OCI-LY3 (cell line): ENCODE measurements around the gene ROPN1L.

Source experiments
- H2AFZ ChIP-seq: fragments of 200-600, 300-600 bp; shearing (Covaris generic); 2 replicates; pipeline ENCODE4 v1.6.0; 2014; ENCODE audit warnings: antibody characterized with exemption, low read depth, low read length
- H3K27ac ChIP-seq: fragments of 200-600, 300-600 bp; sonication (generic); 2 replicates; pipeline ENCODE4 v1.5.1; 2014; ENCODE audit warnings: mild to moderate bottlenecking, low read length, moderate library complexity, mixed read lengths
- H3K27me3 ChIP-seq: fragments of 200-600, 300-600 bp; sonication (generic); 2 replicates; pipeline ENCODE4 v1.6.1; 2014; ENCODE audit warnings: low read depth, low read length, mixed read lengths
- H3K36me3 ChIP-seq: fragments of 200-600, 300-600 bp; sonication (generic); replicated peaks from 2 replicates; pipeline ENCODE3; 2014; ENCODE audit warnings: low read depth, low read length, mixed read lengths
- H3K4me1 ChIP-seq: fragments of 300-600, 200-600 bp; sonication (generic); 2 replicates; pipeline ENCODE4 v1.6.1; 2014; ENCODE audit warnings: low read length, mixed read lengths
- H3K4me2 ChIP-seq: fragments of 200-600, 300-600 bp; sonication (generic); 2 replicates; pipeline ENCODE4 v1.6.1; 2014; ENCODE audit warnings: low read length, mixed read lengths
- H3K4me3 ChIP-seq: fragments of 300-600, 200-600 bp; sonication (generic); 2 replicates; pipeline ENCODE4 v1.5.1; 2014; ENCODE audit warnings: antibody characterized with exemption, mild to moderate bottlenecking, low read length, moderate library complexity
- H3K79me2 ChIP-seq: fragments of 300-600, 200-600 bp; shearing (Covaris generic); 2 replicates; pipeline ENCODE4 v1.6.1; 2014; ENCODE audit warnings: mild to moderate bottlenecking, low read length, mixed read lengths
- H3K9ac ChIP-seq: fragments of 300-600, 200-600 bp; shearing (Covaris generic); 2 replicates; pipeline ENCODE4 v1.6.0; 2014; ENCODE audit warnings: mild to moderate bottlenecking, low read length, moderate library complexity
- H3K9me3 ChIP-seq: fragments of 200-600, 300-600 bp; shearing (Covaris generic); 2 replicates; pipeline ENCODE4 v1.6.1; 2014; ENCODE audit warnings: low read length, mixed read lengths; ENCODE audit not compliant: insufficient read depth
- H4K20me1 ChIP-seq: fragments of 200-600, 300-600 bp; sonication (generic); 2 replicates; pipeline ENCODE4 v1.6.1; 2016; ENCODE audit warnings: low read length, mixed read lengths; ENCODE audit not compliant: insufficient read depth
- EZH2phosphoT487 ChIP-seq: fragments of 200-600 bp; shearing (Covaris generic); IDR thresholded peaks from 2 replicates; pipeline ENCODE4 v1.6.1; 2018; ENCODE audit warnings: antibody characterized with exemption, mixed run types, low read depth
- TF ChIP-seq, protein P1 (sequence below): fragments of 200-600, 300-600 bp; sonication (generic); IDR thresholded peaks from 2 replicates; pipeline ENCODE4 v1.5.1; 2014; ENCODE audit warnings: antibody characterized with exemption, low read length, low read depth

The ROPN1L gene

DNA sequence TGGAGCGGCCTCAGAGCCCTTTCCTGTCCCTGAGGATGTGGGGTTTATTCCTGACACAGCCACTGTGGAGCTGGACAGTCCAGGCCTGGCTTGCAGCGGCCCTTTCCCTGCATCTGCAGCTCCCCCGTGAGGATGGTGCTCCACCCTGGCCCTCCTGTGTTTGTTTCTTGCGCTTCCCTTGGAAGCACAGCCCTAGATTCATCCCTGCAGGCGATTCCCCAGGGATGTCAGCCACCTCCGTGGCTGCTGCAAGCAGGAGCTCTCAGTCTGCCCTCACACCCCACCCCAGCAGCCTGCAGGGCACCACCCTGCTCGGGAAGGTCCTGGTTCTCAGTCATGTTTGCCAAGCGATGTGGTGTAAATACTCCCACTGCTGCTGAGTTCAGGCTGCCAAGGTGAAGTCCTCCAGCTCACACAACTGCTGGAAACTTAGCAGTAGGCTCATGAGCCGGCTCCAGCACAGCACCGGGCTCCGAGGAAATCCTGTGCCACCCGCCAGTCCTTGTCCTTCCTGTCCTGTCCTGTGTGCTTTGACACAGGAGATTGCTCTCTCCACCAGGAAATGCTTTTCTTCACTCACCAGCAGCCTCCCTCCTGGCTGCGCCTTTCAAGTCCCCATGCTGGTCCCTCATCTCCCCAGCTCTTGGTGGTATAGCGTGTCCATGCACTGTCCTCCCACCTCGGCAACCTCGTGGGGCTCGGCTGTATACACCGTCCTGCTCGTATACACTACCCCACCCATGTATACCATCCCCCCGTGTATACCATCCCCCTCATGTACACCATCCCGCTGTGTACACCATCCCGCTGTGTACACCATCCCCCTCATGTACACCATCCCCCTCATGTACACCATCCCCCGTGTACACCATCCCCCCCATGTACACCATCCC, 16.2 kb downstream of the ROPN1L start:
- TF ChIP-seq, protein P1, sequence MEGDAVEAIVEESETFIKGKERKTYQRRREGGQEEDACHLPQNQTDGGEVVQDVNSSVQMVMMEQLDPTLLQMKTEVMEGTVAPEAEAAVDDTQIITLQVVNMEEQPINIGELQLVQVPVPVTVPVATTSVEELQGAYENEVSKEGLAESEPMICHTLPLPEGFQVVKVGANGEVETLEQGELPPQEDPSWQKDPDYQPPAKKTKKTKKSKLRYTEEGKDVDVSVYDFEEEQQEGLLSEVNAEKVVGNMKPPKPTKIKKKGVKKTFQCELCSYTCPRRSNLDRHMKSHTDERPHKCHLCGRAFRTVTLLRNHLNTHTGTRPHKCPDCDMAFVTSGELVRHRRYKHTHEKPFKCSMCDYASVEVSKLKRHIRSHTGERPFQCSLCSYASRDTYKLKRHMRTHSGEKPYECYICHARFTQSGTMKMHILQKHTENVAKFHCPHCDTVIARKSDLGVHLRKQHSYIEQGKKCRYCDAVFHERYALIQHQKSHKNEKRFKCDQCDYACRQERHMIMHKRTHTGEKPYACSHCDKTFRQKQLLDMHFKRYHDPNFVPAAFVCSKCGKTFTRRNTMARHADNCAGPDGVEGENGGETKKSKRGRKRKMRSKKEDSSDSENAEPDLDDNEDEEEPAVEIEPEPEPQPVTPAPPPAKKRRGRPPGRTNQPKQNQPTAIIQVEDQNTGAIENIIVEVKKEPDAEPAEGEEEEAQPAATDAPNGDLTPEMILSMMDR = no peak
- TF ChIP-seq EZH2phosphoT487 = no peak
- H3K4me2 ChIP-seq = no peak overlapping the region

DNA sequence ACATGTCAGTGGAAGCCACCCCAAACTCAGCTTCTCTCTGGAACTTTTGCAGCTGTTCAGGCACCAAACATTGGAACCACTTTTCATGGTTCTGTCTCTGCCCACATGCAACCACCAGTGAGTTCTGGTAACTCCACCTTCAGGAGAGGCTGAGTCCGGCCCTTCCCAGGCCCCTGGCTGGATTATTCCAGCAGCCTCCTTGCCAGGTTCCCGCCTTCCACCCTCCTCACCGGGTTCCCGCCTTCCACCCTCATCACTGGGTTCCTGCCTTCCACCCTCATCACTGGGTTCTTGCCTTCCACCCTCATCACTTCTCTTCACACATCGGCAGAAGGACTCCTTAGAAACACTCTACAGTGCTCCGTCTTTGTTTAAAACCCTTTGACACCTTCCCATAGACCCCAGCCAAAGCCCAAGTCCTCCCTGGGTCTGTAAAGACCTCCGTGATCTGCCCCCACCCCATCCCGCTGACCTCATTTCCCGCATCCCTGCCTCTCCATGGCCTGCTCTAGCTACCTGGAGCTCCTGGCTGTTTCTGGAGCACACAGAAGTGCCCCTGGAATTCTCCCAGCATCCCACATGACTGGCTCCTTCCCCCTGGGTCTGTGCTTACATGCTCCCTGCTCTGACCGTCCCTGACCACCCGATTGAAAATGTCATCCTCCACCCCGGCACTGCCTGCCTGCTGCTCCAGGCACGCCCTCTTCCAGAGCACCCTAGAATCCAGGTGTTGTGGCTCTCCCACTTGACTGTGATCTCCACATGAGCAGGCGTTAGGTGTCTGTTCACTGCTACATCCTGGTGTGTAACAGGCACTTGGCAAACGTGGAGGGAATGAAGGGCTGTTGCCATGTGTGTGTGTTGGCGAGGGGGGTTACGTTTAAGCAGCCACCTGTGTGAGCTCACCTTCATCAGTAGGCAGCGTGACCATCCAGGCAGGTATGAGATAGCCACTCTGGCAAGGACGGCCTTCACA, 17.7 kb downstream of the ROPN1L start:
- Histone ChIP-seq H3K4me2 (no peak overlapping the region), H3K27me3 (no peaks in the 10 kb centered on the region)

More for the DNA sequence above, 16.2 kb downstream of the ROPN1L start:
- no peaks in the 10 kb centered on the region for H3K79me2 ChIP-seq
- H3K9me3 ChIP-seq = no peaks in the 10 kb centered on the region
- H2AFZ ChIP-seq = no peak overlapping the region
- H3K27ac ChIP-seq = no peak overlapping the region
- no peaks in the 10 kb centered on the region for H3K36me3 ChIP-seq
- H3K4me3 ChIP-seq = no peak overlapping the region
- H4K20me1 ChIP-seq = no peaks in the 10 kb centered on the region
- no peak overlapping the region for H3K9ac ChIP-seq
- H3K27me3 ChIP-seq = no peaks in the 10 kb centered on the region
- H3K4me1 ChIP-seq = 0 out of 2 replicates have a peak, but pooled peaks cover 4% of the 10 kb centered on the region

GRCh38 chr5:10460252-10460906, 18.7 kb downstream of the ROPN1L start:
- Histone ChIP-seq H3K4me3 (no peak overlapping the region), H3K9ac (no peak overlapping the region), H4K20me1 (no peaks in the 10 kb centered on the region), H3K79me2 (no peaks in the 10 kb centered on the region), H3K27ac (no peak overlapping the region), H3K4me2 (no peak overlapping the region), H3K36me3 (no peaks in the 10 kb centered on the region), H2AFZ (no peak overlapping the region), H3K4me1 (peaks cover 4% of the 10 kb centered on the region; the same call in 1 of the 2 replicates), H3K9me3 (no peaks in the 10 kb centered on the region), H3K27me3 (no peaks in the 10 kb centered on the region)
- no peak for TF ChIP-seq EZH2phosphoT487
- TF ChIP-seq, protein P1 = no peak

More for the DNA sequence above, 17.7 kb downstream of the ROPN1L start:
- TF ChIP-seq, protein P1 = no peak
- TF ChIP-seq EZH2phosphoT487 = no peak
- H3K27ac ChIP-seq = no peak overlapping the region
- no peaks in the 10 kb centered on the region for H3K36me3 ChIP-seq
- H2AFZ ChIP-seq = no peak overlapping the region
- no peaks in the 10 kb centered on the region for H4K20me1 ChIP-seq
- H3K9ac ChIP-seq = no peak overlapping the region
- no peak overlapping the region for H3K4me3 ChIP-seq
- H3K79me2 ChIP-seq = no peaks in the 10 kb centered on the region
- no peaks in the 10 kb centered on the region for H3K9me3 ChIP-seq
- 0 out of 2 replicates have a peak, but pooled peaks cover 4% of the 10 kb centered on the region for H3K4me1 ChIP-seq
